GM21367 (cell line): ENCODE data around the gene LCE1B.

ENCODE experiments used
- ATAC-seq: cut with Tn5 transposase; IDR thresholded peaks from one replicate; pipeline ENCODE4 v1.9.1; 2021; ENCODE audit not compliant: unreplicated experiment

Gene LCE1B, protein sequence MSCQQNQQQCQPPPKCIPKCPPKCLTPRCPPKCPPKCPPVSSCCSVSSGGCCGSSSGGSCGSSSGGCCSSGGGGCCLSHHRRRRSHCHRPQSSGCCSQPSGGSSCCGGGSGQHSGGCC

DNA sequence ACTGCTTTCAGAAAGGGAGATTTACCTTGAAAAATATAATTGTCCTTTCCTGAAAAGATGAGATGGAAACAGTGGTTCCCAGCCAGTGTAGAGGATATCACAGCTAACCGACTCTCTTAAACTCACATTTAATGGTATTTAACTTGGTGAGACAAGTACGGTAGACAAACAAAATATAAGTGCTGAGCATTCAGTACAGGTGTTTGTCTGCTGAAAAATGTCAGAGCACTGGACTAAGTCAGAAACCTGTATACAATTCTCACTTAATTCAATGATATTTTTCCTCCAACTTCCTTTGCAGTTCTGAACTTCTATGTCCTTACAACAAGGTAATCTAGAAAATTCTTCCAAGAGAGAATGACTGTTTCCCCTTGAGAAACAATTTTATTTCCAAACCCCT, at the start of gene LCE1B:
Gene LCE1B, plus strand, starts transcription at position 301 of the 400 bp plus-strand sequence. CDS start 476 bp downstream, outside the sequence.
- no peak for ATAC-seq

DNA sequence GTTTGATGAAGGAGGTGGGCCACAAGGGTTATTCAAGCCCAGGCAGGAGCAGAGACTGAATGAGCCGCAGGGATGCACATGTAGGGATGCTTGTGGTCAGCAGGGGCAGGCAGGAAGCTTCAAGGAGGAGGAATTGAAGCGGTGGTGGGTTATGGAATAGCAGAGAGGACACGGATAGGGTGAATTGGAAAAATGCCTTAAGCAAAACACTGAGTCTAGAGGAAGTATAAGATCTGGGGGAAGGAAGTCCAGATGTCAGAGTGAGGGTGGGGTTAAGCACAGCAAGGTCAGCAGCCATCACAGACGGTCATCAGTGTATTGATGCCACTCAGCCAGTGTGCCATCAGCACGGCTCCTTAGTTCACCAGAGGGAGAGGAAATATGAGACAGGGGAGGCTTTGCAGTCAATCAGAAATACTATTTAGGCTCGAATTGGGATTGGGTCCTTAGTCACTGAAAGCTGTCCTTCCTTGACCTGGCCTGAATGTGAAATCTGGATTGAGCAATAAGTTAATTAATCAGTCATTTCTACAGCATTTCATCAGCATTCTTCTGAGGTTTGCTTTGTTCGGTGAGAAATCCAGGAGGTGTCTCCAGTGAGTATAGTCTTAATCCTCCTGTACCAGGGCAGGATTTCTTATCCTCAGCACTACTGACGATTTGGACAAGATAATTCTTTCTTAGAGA, 42.8 kb upstream of the LCE1B start:
- no peak for ATAC-seq

DNA sequence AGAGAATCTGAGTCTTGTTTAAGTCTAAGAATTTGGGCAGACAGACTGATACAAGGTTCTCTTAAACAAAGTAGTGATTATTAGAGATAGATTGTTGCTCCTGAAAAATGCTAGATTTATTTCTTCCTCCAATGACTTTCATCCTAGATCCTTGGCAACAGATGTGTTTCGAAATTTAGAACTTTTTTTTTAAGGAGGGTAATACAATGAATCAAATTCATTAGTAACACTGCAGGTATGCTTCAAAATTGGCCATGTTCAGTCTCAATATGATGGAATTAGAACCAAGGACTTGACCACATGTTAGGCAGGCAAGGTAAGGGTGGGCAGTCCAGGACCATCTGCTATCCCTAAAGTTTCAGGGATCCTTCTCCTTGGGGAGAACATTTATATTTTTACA, 41.4 kb upstream of the LCE1B start:
- no peak for ATAC-seq

DNA sequence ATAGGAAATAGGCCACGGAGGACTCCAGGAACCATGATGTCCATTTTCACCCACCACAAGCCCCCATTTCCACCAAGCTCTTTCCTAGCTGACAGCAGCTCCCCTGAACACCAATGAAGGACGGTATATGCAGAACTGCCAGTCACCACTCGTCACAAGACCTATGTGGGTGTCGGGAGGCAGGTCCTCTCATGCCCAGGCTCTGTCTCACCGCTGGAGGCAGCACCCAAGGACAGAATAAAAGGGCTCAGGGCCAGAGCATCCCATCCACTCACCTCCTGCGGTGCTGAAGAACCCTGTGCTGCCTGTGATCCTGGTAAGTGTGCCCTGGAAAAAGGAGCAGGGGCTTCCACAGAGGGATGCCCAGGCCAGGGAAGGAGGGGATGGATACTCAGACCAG, 36.9 kb upstream of the LCE1B start, which contains the start of gene LCE1F:
Gene LCE1F, plus strand, starts transcription at position 266 of the 400 bp plus-strand sequence. CDS start 1,232 bp downstream, outside the sequence.
- no peak for ATAC-seq

DNA sequence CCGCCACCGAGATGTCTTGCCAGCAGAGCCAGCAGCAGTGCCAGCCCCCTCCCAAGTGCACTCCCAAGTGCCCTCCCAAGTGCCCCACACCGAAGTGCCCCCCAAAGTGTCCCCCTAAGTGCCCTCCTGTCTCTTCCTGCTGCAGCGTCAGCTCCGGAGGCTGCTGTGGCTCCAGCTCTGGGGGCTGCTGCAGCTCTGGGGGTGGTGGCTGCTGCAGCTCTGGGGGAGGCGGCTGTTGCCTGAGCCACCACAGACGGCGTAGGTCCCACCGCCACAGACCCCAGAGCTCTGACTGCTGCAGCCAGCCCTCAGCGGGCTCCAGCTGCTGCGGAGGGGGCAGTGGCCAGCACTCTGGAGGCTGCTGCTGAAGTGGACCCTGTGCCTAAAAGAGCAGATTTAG, 35.4 kb upstream of the LCE1B start:
- no peak for ATAC-seq

DNA sequence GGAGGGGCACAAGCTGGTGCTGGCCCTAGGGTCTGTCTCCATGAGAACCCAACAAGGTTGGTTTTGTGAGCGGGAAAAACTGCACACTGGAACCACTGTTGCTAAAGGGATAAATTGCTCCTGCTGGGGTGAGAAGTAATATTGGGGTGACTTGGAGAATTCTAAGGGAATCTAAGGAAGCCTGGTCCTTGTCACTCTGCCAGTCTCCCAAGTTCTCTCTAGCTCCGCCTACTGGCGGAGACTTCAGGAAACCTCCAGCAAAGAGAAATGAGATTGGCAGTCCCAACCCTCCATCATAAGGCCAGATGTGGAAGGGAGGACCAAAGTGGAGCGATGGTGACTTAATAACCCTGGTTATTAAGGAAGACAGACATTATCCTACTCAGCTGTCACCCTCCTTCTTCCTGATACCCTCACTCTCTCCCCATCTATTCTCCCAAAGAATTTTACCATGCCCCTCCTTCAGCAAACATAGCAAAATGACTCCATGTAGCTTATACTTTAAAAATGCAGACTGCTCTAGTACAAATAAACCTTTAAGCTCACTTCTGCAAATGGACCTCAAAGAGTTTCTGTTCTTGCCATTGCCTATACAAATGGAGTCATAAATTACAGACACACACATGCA, 34.1 kb upstream of the LCE1B start:
- no peak for ATAC-seq

DNA sequence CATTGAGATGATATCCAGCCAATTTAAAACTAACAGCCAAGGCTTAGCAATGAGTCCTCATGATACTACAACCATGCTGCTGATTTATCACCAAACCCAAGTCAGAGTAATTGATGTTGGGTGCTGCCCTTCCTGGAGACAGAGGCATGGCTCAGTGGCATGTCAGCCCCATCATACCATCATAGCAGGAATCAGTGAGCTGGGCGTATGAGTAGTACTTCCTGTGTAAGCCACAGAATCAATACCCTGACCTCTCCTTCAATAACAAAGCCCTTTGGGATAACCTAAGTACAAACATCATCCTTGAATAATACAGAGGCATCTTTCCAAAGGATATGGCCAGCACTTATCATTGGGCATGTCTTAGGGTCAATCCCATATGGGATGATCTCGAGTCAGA, 28.7 kb upstream of the LCE1B start:
- ATAC-seq, result no peak

DNA sequence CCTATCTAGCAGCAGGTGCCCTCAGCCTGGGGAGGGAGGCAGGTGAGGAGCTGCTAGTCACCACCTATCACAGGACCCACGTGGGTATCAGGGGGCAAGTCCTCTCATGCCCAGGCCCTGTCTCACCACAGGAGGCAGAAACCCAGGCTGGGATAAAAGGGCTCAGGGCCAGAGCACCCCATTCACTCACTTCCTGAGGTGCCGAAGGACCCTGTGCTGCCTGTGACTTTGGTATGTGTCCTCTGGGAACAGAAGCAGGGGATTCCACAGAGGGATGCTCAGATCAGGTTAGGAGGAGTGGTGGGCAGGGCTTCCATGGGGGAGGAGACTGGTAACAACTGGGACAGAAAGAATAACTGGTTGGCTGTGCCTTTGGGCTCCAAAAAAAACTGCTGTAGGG, 25.7 kb upstream of the LCE1B start, which contains the start of gene LCE1E:
Gene LCE1E, plus strand, starts transcription at position 181 of the 400 bp plus-strand sequence. CDS start 1,043 bp downstream, outside the sequence.
- no peak for ATAC-seq

DNA sequence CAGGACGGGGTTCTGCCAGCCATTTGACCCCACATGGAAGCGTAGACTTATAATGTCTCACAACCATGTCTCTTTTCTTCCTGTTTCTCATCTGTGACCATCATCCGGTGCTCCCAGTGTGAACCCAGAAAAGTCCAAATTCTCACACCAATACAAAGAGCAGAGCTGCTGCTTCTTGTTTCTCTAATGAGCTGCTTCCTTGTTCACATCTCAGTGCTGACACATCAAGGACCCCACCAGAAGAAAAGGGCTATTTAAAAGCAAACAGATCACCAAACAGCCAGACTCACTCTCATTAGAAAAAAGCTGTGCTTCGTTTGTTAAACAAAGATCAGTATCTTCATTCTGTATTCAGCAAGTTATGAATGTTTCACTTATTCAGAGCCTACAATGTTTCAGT, 16.1 kb upstream of the LCE1B start:
- no peak for ATAC-seq

DNA sequence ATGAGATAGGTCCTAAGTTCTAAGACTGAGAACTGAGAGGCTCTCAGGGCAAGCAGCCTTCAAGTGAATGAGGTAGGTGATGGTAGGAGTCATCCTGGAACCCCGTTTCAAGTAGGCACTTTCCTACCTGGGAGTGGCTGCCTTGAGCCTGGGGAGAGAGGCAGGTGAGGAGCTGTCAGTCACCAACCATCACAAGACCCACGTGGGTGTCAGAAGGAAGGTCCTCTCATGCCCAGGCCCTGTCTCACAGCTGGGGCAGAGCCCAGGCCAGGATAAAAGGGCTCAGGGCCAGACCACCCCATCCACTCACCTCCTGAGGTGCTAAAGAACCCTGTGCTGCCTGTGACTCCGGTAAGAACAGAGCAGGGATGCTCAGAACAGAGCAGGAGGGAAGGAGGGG, 15.3 kb upstream of the LCE1B start, which contains the start of gene LCE1D:
Gene LCE1D, plus strand, starts transcription at position 301 of the 400 bp plus-strand sequence. CDS start 1,074 bp downstream, outside the sequence.
- ATAC-seq, result no peak

DNA sequence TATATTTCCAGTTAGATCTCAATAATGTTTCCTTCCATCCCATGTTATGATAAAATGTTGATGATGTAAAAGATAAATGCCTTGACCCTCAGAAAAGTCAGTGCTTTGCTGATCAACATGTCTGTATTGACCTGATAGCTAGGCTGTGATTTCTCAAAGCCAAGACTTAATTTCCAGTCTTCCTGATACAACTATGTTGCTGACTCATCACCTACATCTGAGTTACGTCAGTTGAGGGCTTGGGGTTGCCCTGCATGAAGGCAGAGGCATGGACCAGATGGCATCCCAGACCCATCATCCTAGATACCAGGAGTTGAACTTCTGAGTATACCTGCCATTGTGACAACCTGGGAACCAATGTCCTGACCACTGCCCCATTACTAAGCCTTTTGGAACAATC, 10.4 kb upstream of the LCE1B start:
- no peak for ATAC-seq

DNA sequence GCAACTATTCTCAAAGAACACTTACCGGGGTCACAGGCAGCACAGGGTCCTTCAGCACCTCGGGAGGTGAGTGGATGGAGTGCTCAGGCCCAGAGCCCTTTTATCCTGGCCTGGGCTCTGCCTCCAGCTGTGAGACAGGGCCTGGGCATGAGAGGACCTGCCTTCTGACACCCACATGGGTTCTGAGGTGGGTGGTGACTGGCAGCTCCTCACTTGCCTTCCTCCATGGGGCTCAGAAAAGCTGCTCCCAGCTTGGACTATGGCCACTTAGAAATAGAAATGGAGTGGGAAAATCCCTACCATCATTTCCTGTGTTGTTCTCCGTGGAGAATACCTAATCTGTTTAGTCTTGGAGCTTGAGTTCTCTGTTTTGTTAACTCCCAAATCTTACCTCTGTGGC, 5.2 kb upstream of the LCE1B start, which contains the start of gene LCE1C:
Gene LCE1C, minus strand, starts transcription at position 76 of the 400 bp plus-strand sequence. CDS start 1,173 bp downstream, outside the sequence.
- ATAC-seq, result no peak

DNA sequence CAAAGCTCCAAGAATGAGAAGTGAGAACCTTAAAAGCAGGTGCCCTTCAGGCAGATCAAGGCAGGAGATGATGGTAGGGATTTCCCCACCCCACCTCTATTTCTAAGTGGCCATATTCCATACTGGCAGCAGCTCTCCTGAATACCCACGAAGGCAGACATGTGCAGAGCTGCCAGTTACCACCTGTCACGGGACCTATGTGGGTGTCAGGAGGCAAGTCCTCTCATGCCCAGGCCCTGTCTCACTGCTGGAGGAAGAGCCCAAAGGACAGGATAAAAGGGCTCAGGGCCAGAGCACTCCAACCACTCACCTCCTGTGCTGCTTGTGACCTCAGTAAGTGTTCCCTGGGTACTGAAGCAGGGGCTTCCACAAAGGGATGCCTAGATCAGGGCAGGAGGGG, 721 bp upstream of the LCE1B start:
- no peak for ATAC-seq

DNA sequence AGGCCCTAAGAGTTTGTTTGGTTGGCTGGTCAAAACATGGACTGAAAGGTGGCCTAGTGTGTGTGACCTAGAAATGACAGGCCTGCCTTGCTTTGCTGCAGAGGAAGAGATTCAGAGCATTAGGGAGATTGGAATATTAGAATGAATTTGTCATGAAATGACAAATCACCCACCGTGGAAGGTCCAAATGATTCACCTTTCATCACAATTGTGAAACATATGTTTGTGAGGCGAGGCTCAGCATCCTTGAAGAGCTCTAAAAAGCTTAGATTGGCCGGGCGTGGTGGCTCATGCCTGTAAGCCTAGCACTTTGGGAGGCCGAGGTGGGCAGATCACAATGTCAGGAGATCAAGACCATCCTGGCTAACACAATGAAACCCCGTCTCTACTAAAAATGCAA, 5.5 kb downstream of the LCE1B start:
- no peak for ATAC-seq

DNA sequence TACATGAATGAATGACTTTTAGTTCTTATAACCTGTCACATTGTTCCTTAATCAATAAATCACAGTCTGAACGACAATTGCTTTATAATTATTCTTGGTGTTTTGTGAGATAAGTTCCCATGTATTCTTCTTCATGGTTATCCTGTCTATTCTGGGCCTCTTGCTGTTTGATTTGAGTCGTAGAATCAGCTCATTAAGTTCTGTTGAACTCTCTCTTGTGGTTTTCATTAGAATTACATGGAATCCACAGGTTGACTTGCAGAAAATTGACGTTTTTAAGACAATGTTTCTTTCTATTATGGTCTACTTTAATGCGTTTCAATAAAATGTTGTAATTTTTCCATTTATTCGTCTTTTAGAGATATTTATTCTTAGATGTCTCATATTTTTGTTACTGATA, 11.5 kb downstream of the LCE1B start:
- no peak for ATAC-seq

DNA sequence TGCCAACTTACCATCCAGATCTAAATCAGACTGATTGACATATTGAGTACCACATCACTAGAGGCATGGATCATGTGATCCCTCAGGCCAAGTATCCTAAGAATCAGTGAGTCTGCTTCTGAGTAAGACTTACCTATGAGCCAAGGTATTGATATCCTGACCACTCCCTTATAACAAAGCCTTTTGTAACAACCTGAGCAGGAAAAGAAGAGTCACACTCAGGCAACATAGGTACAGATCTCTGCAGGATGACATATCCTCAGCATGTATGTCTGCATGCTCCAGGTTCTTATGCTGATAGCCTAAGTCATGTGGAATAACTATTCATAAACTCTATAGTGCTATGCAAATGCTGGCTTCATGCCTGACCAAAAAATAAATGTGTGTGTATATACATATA, 13.2 kb downstream of the LCE1B start:
- ATAC-seq, result no peak

DNA sequence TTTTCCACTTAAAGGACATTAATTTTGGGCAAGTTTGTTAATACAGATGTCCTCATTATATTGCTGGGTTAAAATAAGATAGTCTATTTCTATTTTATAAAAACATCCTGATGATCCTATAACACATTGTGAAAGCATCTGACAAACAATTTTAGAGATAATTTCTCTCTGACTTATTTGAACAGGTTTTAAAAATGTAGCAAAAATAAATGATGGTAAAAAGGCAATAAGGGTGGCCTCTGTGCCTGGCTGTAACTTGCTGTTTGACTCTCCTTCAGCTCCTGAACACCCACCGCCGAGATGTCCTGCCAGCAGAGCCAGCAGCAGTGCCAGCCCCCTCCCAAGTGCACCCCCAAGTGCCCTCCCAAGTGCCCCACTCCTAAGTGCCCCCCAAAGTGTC, 15.4 kb downstream of the LCE1B start, which contains the start of gene LCE1A:
Gene LCE1A, plus strand, starts transcription at position 301 of the 400 bp plus-strand sequence. Its CDS starts 0 bp downstream, at position 301.
- ATAC-seq, result no peak

DNA sequence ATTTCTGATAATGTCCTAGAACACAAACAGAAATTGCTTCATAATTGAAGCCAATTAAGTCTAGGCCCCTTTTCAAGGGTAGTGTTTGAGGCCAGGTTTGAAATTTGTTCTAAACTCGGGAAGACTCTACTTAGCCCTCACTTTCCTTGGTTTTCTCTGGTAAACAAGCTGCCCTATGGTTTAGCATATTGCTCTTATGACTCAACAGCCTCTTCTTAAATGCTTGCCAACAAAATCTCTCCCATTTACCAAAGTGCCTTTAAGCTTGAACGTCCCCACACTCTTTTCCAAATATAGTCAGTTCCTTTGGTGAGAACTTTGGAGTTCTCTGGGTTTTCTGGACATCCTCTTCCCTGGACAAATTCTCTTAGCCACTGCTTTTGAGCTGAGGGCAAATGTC, 25.1 kb downstream of the LCE1B start:
- ATAC-seq, result no peak

DNA sequence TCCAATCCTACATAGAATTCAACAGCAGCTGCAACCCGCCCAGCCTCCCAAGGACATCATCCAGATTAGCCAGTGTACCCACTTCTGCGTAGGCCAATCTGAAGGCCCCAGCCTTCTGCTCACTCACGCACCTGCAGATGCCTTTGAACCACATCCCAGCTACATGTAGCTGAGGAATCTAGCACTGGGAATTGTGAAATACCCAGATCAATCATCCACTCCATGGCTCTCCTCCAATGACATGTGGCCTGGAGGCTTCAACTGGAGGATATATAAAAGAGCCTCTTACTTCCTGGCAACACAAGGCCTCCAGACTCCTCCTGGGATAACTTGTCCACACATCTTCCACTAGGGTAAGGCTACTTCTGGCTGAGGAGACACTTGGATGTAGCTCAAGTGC, 30.8 kb downstream of the LCE1B start, which contains the start of gene LCE6A:
Gene LCE6A, plus strand, starts transcription at position 301 of the 400 bp plus-strand sequence. CDS start 665 bp downstream, outside the sequence.
- ATAC-seq, result no peak

DNA sequence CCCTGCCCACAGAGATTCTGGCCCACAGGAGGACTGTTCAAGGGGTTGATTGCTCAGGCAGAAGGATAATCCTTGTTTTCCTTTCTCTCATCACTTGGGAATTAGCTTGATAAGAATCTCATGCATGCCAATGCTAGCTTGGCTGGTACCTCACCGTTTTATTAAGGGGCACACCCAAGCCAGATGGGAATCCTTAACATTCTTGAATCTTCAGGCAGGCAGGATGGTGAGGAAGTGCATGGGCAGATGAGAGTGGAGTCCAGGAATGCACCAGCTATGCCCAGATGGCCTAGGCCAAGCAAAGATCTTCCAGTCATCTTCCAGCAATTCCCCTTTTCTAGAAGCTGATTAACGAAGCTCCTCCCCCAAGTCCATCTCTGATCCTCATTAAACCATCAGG, 43.9 kb downstream of the LCE1B start:
- no peak for ATAC-seq

DNA sequence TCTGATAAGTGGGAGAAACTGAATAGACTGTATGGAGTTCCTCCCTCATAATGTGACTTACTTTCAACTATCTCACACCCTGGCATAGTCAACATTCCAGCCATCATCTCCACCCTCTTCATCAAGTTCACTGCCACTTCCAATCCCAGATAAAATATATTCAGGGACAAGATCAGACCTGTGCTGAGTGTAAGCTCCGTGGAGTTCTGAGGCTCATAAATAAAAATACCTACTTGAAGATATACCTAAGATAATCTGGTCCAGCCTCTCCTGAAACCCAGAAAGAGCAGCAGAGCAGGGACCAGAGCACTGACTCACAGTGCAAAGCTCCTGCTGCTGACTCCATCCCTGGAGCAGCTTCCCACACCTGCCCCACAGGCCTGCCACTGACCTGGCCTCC, 46.3 kb downstream of the LCE1B start:
- no peak for ATAC-seq

DNA sequence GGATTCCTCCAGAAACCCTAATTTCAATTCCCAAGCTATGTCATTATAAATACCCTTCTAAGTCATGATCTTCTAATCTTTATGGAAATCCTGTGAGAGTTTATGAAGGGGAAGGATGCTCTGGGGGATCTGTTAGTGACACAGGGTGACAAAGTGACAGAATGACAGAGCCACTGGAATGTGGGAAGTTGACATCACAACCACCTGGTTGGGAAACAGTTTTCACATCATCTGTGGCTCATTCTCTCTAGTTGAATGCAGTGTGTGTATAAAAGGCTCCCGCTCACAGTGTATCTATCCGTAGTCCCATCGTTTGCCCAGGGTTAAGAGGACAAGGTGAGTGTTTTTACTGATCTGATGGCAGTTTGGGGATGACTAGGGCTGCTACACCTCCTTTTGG, 47.9 kb downstream of the LCE1B start, which contains the start of gene LCE7A:
Gene LCE7A, plus strand, starts transcription at position 301 of the 400 bp plus-strand sequence. CDS start 702 bp downstream, outside the sequence.
- ATAC-seq, result no peak
